ENCODE results near the gene PARP14.

DNA sequence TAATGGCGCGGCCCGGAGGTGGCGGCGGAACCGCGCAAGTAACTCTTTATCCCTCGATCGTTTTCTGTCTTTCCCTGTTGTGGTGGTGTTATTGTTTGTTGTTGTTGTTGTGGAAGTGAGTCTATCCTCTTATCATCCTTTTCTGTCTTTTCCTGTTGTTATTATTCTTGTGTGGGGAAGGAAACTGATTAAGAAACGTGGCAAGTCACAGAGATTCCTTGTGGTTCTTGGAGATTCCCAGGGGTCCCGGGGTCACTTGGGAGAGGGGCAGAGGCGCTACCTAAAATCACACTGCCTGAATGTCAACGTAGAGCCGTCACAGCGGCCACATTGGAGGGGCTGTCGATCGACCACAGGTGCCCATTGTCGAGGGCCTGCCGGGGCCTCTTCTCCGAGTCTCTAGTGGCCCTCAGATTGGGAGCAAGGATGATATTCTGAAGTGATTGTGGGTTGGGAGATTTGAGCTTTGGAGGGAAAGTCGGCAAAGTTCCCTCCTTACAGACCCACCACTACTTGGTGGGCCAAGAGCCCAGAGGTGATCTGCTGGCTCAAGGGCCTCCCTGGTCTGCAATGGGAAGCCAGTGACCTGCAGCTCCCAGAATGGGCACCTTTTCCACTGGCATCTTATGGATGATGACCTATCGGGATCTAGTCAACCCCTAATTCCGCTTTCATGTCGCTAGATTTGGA, 790 bp downstream of the PARP14 start:
- TF ChIP-seq, protein P1, sequence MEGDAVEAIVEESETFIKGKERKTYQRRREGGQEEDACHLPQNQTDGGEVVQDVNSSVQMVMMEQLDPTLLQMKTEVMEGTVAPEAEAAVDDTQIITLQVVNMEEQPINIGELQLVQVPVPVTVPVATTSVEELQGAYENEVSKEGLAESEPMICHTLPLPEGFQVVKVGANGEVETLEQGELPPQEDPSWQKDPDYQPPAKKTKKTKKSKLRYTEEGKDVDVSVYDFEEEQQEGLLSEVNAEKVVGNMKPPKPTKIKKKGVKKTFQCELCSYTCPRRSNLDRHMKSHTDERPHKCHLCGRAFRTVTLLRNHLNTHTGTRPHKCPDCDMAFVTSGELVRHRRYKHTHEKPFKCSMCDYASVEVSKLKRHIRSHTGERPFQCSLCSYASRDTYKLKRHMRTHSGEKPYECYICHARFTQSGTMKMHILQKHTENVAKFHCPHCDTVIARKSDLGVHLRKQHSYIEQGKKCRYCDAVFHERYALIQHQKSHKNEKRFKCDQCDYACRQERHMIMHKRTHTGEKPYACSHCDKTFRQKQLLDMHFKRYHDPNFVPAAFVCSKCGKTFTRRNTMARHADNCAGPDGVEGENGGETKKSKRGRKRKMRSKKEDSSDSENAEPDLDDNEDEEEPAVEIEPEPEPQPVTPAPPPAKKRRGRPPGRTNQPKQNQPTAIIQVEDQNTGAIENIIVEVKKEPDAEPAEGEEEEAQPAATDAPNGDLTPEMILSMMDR (IDR thresholded peaks at IDR 0.05), result no peak
- TF ChIP-seq EZH2 (IDR thresholded peaks at IDR 0.05; ENCODE audit: borderline replicate concordance, insufficient read depth, low read depth, low read length, poor library complexity, severe bottlenecking), result no peak
